Stimulated activated CD4-positive, alpha-beta T cell treated with anti-CD3 and anti-CD28 coated beads, Interleukin-15, amount 100 ng/mL, for 1 hour (primary cell): ENCODE results near the gene WNK1.
A peak's percentile ranks its signal among the peaks of the same experiment; 100 is the strongest.

Experiments used
- DNase-seq, 2 donors: peaks; one replicate each; pipeline ENCODE4 v3.0.0-alpha.2; 2020; ENCODE audit warnings: low read depth in 1 of 2, low spot score in 1 of 2

The WNK1 gene

DNA sequence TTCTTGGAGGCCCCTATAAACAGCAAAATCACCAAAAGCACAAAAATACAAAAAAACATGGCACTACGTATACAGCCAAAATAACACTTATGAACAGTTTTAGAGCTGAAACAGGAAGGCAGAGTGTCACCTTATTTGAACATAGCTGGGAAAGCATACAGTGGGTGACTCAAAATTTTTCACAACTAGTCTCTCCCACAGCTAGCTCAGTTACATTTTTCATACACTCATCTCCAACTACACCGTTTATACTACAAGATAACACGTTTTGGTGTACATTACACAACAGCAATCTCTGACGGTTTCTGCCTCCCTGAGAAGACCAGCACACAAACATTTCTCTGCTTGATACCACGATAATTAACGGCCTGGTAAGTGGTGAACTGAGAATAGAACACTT is 194.3 kb downstream of the WNK1 start:
- DNase-seq: no peak

DNA sequence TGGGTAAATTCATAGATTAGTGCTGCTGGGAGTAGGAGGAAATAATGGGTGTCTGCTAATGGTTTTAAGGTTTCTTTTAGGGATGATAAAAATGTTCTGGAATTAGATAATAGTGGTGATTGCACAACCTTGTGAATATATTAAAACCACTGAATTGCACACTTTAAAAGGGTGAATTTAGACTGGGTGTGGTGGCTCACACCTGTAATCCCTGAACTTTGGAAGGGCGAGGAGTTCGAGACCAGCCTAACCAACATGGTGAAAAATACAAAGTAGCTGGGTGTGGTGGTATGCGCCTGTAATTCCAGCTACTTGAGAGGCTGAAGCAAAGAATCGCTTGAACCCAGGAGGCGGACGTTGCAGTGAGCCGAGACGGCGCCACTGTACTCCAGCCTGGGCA is 195.9 kb downstream of the WNK1 start:
- DNase-seq: no peak

DNA sequence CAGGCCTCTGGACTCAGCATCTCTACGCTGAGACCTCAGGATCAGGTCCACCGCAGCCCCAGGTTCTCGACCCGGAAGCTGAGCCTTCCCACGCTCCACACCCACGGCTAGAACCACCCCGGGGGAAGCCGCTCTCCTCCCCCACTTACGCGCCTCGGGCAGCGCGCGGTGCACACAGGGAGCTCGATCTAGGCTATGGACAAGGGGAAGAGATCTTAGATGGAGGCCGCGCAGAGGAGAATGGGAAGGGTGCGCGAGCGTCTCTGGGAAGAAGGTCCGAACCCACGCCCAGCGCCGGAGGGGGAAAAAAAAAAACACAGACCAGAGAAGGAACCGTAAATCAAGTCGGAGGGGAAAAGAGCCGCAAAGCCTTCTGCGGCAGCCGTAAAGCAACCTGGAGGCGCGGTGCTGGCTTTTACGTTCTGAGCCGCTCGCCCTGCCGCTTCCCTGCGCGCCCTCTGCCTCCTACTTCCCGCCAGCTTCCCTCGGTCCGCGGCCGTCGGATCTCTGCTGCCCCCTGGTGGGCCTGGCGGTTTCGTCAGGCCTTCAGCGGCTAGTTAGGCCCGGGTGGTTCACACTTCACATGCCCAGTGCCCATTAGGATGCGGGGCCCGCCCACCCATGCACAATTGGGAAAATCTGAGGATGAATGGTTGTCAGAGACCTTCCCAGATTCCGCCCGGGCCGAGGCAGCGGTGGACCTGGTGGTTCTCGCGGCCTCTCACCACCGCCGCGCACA is 197.2 kb downstream of the WNK1 start, which contains the start of gene RAD52:
Gene RAD52 (minus strand): TSS at position 242 of the 739 bp plus-strand sequence. CDS start 16,636 bp downstream, outside the sequence.
- DNase-seq: peak; percentile 95 to 98

DNA sequence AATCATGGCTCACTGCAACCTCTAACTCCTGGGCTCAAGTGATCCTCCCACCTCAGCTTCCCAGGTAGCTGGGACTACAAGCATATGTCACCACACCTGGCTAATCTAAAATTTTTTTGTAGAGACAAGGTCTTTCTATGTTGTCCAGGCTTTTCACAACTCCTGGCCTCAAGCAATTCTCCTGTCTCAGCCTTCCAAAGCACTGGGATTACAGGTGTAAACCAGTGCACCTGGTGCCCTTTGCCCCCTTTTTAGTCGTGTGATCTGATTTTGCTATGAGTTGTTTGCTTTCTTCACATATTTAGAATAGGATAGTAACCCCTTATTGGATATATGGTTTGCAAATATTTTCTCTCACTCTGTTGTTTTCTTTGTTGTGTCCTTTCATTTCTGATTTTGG is 198.8 kb downstream of the WNK1 start:
- DNase-seq: no peak

DNA sequence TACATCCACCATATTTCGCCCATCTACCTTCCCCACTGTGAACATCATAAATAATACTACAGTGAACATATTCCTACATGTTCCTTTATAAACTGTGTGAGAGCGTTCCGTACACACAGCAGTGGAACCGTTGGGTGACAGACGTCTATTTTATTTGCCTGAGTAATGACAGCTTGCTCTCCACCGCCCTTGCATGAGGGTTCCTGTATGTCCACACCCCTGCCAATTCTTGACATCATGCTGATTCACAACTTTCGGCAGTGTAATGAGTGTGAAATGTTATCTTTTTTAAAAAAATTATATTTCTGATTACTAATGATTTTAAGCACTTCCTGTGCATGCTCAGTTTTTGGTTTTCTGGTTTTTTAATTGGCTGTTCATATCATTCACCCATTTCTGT is 201.4 kb downstream of the WNK1 start:
- DNase-seq: no peak

DNA sequence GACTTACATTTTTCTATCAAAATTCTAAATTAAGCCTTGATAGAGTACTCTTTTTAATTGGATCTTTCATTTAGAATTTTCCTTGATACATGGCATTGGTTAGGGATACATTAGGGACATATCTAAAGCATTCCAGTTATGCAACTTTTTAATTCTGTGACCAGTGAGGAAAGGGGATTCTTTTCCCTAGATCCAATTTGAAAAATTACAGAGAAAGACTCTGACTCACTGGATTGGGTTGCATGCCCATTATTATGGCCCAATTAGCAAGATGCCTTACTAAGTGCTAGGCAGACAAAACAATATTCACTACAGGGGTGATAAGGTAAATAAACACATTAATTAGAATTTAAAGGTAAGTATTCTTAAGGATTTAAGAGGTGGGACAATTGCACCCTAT is 202.4 kb downstream of the WNK1 start:
- no peak for DNase-seq

DNA sequence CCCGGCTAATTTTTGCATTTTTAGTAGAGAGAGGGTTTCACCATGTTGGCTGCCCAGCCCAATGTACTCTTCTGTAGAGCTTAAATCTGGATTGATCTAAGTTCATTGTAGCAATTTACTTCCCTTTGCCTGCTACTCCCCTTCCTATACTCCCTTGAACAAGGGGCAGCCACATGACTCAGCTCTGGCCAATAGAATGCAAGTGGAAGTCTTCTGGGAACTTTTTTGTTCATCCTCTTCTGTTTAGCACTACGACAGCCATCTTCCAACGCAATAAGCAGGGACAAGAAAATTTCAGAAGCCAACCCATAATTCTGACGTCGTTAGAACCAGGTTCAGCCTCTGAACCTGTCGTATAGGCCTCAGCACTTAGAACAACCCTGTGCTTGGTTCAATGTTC is 203.6 kb downstream of the WNK1 start:
- no peak for DNase-seq

DNA sequence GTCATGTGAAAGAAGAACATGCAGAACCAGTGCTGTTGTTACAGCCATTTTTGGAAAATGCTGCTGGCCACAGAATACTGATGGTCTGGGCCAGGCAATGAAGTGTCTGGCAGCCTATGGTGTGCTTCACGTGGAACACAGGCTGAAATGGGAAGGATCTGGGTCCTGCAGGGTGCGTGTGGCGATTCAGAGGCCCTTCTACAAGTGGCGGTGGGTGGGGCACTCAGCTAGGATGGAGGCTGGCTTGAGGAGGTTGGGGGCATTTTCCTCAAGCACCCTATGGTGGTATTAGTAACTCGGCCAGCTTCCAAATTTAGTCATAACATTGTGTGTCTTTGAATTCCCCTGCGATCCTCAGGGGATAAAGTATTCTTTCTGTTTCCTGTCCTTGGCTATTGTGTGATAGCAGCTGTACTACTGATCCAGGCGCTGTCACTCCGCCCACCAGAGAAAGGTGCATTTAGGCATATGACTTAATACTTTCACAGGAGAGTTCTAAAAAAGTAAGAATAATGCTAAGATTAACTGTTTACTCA is 206.3 kb downstream of the WNK1 start:
- DNase-seq: no peak
